Keratinocyte (primary cell): ENCODE results near the gene SORBS1. TPM values are rescaled to one million over a fixed set of nuclear protein-coding genes. Genes with fewer than 3 reads are reported as not detected.

ENCODE experiments used
- DNase-seq: peaks from one replicate; pipeline ENCODE4 v3.0.0-alpha.2; 2011; ENCODE audit warnings: low read depth, missing footprints, low spot score
- FAIRE-seq: peaks from 2 replicates; lab custom pipeline; 2011; peaks lifted over from hg19 to GRCh38; lab: Jason Lieb, UNC
- H2AFZ ChIP-seq: 2 replicates; pipeline ENCODE4 v1.6.0; 2012; ENCODE audit warnings: low read length, control low read depth, inconsistent platforms; ENCODE audit not compliant: control insufficient read depth
- H3K27ac ChIP-seq: 2 replicates; pipeline ENCODE4 v1.5.1; 2011; ENCODE audit warnings: low read length; ENCODE audit not compliant: control insufficient read depth, insufficient read depth
- H3K27me3 ChIP-seq: 3 replicates; pipeline ENCODE4 v1.6.0; 2011; ENCODE audit warnings: low read length; ENCODE audit not compliant: control insufficient read depth, insufficient read depth; ENCODE audit errors: extremely low read depth
- H3K36me3 ChIP-seq, 2 experiments: 2 replicates in 1 of 2; 3 replicates in 1 of 2; pipeline ENCODE4 v1.5.1; 2011; ENCODE audit warnings: low read length in 2 of 2, mild to moderate bottlenecking in 1 of 2; ENCODE audit not compliant: control insufficient read depth in 2 of 2, insufficient read depth in 2 of 2; ENCODE audit errors: extremely low read depth in 1 of 2
- H3K4me1 ChIP-seq: 3 replicates; pipeline ENCODE4 v1.5.1; 2011; ENCODE audit warnings: low read length; ENCODE audit not compliant: control insufficient read depth, insufficient read depth; ENCODE audit errors: extremely low read depth
- H3K4me2 ChIP-seq: 3 replicates; pipeline ENCODE4 v1.6.0; 2011; ENCODE audit warnings: low read depth, low read length; ENCODE audit not compliant: control insufficient read depth, insufficient read depth; ENCODE audit errors: extremely low read depth
- H3K4me3 ChIP-seq, 3 experiments: fragments of 200-600 bp in 1 of 3; sonication (generic) in 1 of 3; 2 replicates in 2 of 3; 3 replicates in 1 of 3; pipeline ENCODE4 v1.5.1; 2011 to 2016; ENCODE audit warnings: low read length in 3 of 3, mild to moderate bottlenecking in 3 of 3, control low read depth in 2 of 3, inconsistent platforms in 1 of 3, low read depth in 1 of 3, mixed read lengths in 1 of 3, mixed run types in 1 of 3, moderate library complexity in 1 of 3; ENCODE audit not compliant: control insufficient read depth in 2 of 3, insufficient read depth in 2 of 3; ENCODE audit errors: extremely low read depth in 1 of 3
- H3K79me2 ChIP-seq: 2 replicates; pipeline ENCODE4 v1.6.0; 2012; ENCODE audit warnings: low read length; ENCODE audit not compliant: control insufficient read depth, insufficient read depth
- H3K9ac ChIP-seq: 3 replicates; pipeline ENCODE4 v1.6.0; 2011; ENCODE audit warnings: low read length; ENCODE audit not compliant: control insufficient read depth, insufficient read depth; ENCODE audit errors: extremely low read depth
- H3K9me1 ChIP-seq: 3 replicates; pipeline ENCODE4 v1.6.0; 2011; ENCODE audit warnings: low read length; ENCODE audit not compliant: control insufficient read depth, insufficient read depth; ENCODE audit errors: extremely low read depth
- H3K9me3 ChIP-seq: 2 replicates; pipeline ENCODE4 v1.5.1; 2012; ENCODE audit warnings: low read depth, low read length; ENCODE audit not compliant: control insufficient read depth
- H4K20me1 ChIP-seq: 3 replicates; pipeline ENCODE4 v1.6.0; 2011; ENCODE audit warnings: low read length; ENCODE audit not compliant: control insufficient read depth, insufficient read depth; ENCODE audit errors: extremely low read depth
- EZH2 ChIP-seq: IDR thresholded peaks from one replicate; pipeline ENCODE4 v1.6.1; 2012; ENCODE audit warnings: inconsistent platforms, mild to moderate bottlenecking, low read length, moderate library complexity
- dilution Hi-C: fragments of 300-500 bp; cut with MboI; formaldehyde crosslinking; loops from one replicate; pipeline ENCODE4 v1.7.0; 2020; ENCODE audit warnings: low sequenced_read_pairs; ENCODE audit not compliant: extremely low pct_ligation_motif_present
- polyA plus RNA-seq, 5 experiments: library from polyadenylated mRNA; depleted of rRNA in 3 of 5; stranded (reverse) in 3 of 5; stranded (forward) in 1 of 5; unstranded in 1 of 5; fragments of >200 nt; gene quantifications; 1 replicate in 1 of 5; 2 replicates in 3 of 5; 3 replicates in 1 of 5; pipeline versions ENCODE4 v1.2.1 to v1.2.3, GENCODE V29; 2011 to 2012; ENCODE audit warnings: missing spikeins in 2 of 5, low read depth in 1 of 5, low replicate concordance in 1 of 5
- TF ChIP-seq, protein P1 (sequence below), 3 experiments: IDR thresholded peaks in 1 of 3; conservative IDR thresholded peaks in 1 of 3; optimal IDR thresholded peaks in 1 of 3; 2 replicates in 2 of 3; 3 replicates in 1 of 3; pipeline versions ENCODE3 to v1.5.1; 2011; ENCODE audit warnings: low read length in 3 of 3, mild to moderate bottlenecking in 3 of 3, moderate library complexity in 2 of 3, control low read depth in 1 of 3, inconsistent platforms in 1 of 3; ENCODE audit not compliant: insufficient read depth in 2 of 3; ENCODE audit errors: extremely low read depth in 1 of 3

Gene SORBS1
- polyA plus RNA-seq, 1 donor (not counting 4 experiments of a cell fraction or from before 2014, with no cell fraction given), result 0.42 TPM

GRCh38 chr10:95525033-95525418 is 36.1 kb downstream of the SORBS1 start:
- Histone ChIP-seq H3K9me3 (no peaks in the 10 kb centered on the region), H4K20me1 (no peaks in the 10 kb centered on the region), H3K9me1 (no peaks in the 10 kb centered on the region), H3K4me3 (no peak overlapping the region), H2AFZ (no peak overlapping the region), H3K27me3 (no peaks in the 10 kb centered on the region), H3K9ac (no peak overlapping the region), H3K36me3 (no peaks in the 10 kb centered on the region), H3K4me2 (no peak overlapping the region), H3K79me2 (no peaks in the 10 kb centered on the region), H3K4me1 (no peaks in the 10 kb centered on the region), H3K27ac (no peak overlapping the region)
- no peak for TF ChIP-seq EZH2
- TF ChIP-seq, protein P1, sequence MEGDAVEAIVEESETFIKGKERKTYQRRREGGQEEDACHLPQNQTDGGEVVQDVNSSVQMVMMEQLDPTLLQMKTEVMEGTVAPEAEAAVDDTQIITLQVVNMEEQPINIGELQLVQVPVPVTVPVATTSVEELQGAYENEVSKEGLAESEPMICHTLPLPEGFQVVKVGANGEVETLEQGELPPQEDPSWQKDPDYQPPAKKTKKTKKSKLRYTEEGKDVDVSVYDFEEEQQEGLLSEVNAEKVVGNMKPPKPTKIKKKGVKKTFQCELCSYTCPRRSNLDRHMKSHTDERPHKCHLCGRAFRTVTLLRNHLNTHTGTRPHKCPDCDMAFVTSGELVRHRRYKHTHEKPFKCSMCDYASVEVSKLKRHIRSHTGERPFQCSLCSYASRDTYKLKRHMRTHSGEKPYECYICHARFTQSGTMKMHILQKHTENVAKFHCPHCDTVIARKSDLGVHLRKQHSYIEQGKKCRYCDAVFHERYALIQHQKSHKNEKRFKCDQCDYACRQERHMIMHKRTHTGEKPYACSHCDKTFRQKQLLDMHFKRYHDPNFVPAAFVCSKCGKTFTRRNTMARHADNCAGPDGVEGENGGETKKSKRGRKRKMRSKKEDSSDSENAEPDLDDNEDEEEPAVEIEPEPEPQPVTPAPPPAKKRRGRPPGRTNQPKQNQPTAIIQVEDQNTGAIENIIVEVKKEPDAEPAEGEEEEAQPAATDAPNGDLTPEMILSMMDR (optimal IDR thresholded peaks at IDR 0.05 in 1 of 3, IDR thresholded peaks at IDR 0.05 in 1 of 3, conservative IDR thresholded peaks at IDR 0.05 in 1 of 3; ENCODE audit: extremely low read depth in 1 of 3, insufficient read depth in 2 of 3, low read length in 3 of 3), result no peak
- FAIRE-seq (no peak), DNase-seq (no peak)
- dilution Hi-C loops, result no loop called here

DNA sequence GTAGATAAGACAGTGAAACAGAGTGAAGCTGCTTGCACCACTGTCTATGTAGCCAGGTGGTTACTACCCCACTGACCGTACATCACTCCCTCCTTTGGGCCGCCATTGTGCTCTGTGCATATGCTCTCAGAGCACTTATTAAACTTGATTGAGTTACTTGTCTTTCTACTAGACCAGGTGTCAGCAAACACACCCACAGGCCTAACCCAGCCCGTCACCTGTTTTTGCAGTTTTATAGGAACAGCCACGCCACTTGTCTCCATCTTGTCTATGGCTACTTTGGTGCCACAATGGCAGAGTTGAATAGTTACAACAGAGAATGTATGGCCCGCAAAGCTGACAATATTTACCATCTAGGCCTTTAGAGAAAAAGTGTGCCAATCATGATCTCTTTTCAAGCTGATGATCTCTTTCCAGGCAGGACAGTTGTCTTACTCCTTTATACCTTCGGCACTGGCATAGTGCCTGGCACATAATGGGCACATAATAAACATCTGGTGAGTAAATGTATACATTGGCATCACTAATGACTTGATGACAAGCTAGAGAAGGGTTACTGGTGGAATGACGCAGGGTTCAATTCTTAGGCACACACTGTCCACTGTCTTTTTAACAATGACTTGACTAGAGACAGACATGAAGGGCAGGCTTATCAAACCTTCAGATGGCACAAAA is 36.7 kb downstream of the SORBS1 start:
- H3K27me3 ChIP-seq, result no peaks in the 10 kb centered on the region
- no peak overlapping the region for H2AFZ ChIP-seq
- no peak overlapping the region for H3K27ac ChIP-seq
- no peaks in the 10 kb centered on the region for H3K9me3 ChIP-seq
- H3K9me1 ChIP-seq, result no peaks in the 10 kb centered on the region
- no peaks in the 10 kb centered on the region for H3K36me3 ChIP-seq
- no peak overlapping the region for H3K4me3 ChIP-seq
- no peak for TF ChIP-seq EZH2
- TF ChIP-seq, protein P1 (optimal IDR thresholded peaks at IDR 0.05 in 1 of 3, IDR thresholded peaks at IDR 0.05 in 1 of 3, conservative IDR thresholded peaks at IDR 0.05 in 1 of 3; ENCODE audit: extremely low read depth in 1 of 3, insufficient read depth in 2 of 3, low read length in 3 of 3), result no peak
- H3K9ac ChIP-seq, result no peak overlapping the region
- no peaks in the 10 kb centered on the region for H3K4me1 ChIP-seq
- H3K79me2 ChIP-seq, result no peaks in the 10 kb centered on the region
- FAIRE-seq (no peak), DNase-seq (no peak)
- dilution Hi-C loops, result no loop called here
- H3K4me2 ChIP-seq, result no peak overlapping the region
- no peaks in the 10 kb centered on the region for H4K20me1 ChIP-seq
